ENCODE data around the gene PPIP5K1.
"Not testable (repeated sequence)": the region's sequence is repeated elsewhere in the genome, so short reads cannot be mapped to it uniquely, and the experiment has no call there.

The PPIP5K1 gene

GRCh38 chr15:43589778-43590466, at the start of gene PPIP5K1:
TSS of gene PPIP5K1 (minus strand) at chr15:43590208. CDS start at chr15:43584504, 5,704 bp downstream.
- DNase-seq (ENCODE audit: low read depth in 2 of 2, low spot score in 1 of 2): not testable (repeated sequence)

- DNase-seq (ENCODE audit: low read depth in 2 of 2, low spot score in 1 of 2): not testable (repeated sequence)
Measured at GRCh38 chr15:43638464-43639204, 48.6 kb upstream of the PPIP5K1 start.

- DNase-seq (ENCODE audit: low read depth in 2 of 2, low spot score in 1 of 2): not testable (repeated sequence)
Measured at GRCh38 chr15:43626937-43627336, 36.9 kb upstream of the PPIP5K1 start.

GRCh38 chr15:43625106-43625505, 35.1 kb upstream of the PPIP5K1 start:
- no peak for DNase-seq (ENCODE audit: low read depth in 2 of 2, low spot score in 1 of 2)

GRCh38 chr15:43622068-43622799, 32.2 kb upstream of the PPIP5K1 start:
- DNase-seq (ENCODE audit: low read depth in 2 of 2, low spot score in 1 of 2): not testable (repeated sequence)

- not testable (repeated sequence) for DNase-seq (ENCODE audit: low read depth in 2 of 2, low spot score in 1 of 2)
Measured at GRCh38 chr15:43618700-43619099, 28.7 kb upstream of the PPIP5K1 start, which contains the start of gene STRC. TSS of gene STRC (minus strand) at chr15:43618800. CDS start at chr15:43618722, 78 bp downstream.

GRCh38 chr15:43617750-43618149, 27.7 kb upstream of the PPIP5K1 start:
- DNase-seq (ENCODE audit: low read depth in 2 of 2, low spot score in 1 of 2): not testable (repeated sequence)

GRCh38 chr15:43602233-43602632, 12.2 kb upstream of the PPIP5K1 start:
- DNase-seq (ENCODE audit: low read depth in 2 of 2, low spot score in 1 of 2): not testable (repeated sequence)

GRCh38 chr15:43600200-43600599, 10.2 kb upstream of the PPIP5K1 start:
- not testable (repeated sequence) for DNase-seq (ENCODE audit: low read depth in 2 of 2, low spot score in 1 of 2)

GRCh38 chr15:43599131-43599530, 9.1 kb upstream of the PPIP5K1 start:
- not testable (repeated sequence) for DNase-seq (ENCODE audit: low read depth in 2 of 2, low spot score in 1 of 2)

GRCh38 chr15:43593328-43594190, 3.6 kb upstream of the PPIP5K1 start, which contains the start of gene CKMT1B:
TSS of gene CKMT1B (plus strand) at chr15:43594027. CDS start at chr15:43594219, 192 bp downstream.
- DNase-seq (ENCODE audit: low read depth in 2 of 2, low spot score in 1 of 2): not testable (repeated sequence)

- DNase-seq (ENCODE audit: low read depth in 2 of 2, low spot score in 1 of 2): not testable (repeated sequence)
Measured at GRCh38 chr15:43592841-43593240, 2.8 kb upstream of the PPIP5K1 start.

GRCh38 chr15:43574607-43575006, 15.4 kb downstream of the PPIP5K1 start:
- DNase-seq (ENCODE audit: low read depth in 2 of 2, low spot score in 1 of 2): not testable (repeated sequence)

GRCh38 chr15:43566615-43567014, 23.4 kb downstream of the PPIP5K1 start:
- DNase-seq (ENCODE audit: low read depth in 2 of 2, low spot score in 1 of 2): not testable (repeated sequence)

GRCh38 chr15:43563793-43564192, 26.2 kb downstream of the PPIP5K1 start:
- DNase-seq (ENCODE audit: low read depth in 2 of 2, low spot score in 1 of 2): not testable (repeated sequence)

GRCh38 chr15:43562753-43563152, 27.3 kb downstream of the PPIP5K1 start:
- not testable (repeated sequence) for DNase-seq (ENCODE audit: low read depth in 2 of 2, low spot score in 1 of 2)

- no peak for DNase-seq (ENCODE audit: low read depth in 2 of 2, low spot score in 1 of 2)
Measured at GRCh38 chr15:43552986-43553385, 37.0 kb downstream of the PPIP5K1 start.

GRCh38 chr15:43552256-43552655, 37.8 kb downstream of the PPIP5K1 start:
- DNase-seq (ENCODE audit: low read depth in 2 of 2, low spot score in 1 of 2): no peak

GRCh38 chr15:43550527-43551363, 39.3 kb downstream of the PPIP5K1 start:
- no peak for DNase-seq (ENCODE audit: low read depth in 2 of 2, low spot score in 1 of 2)

All from stimulated activated CD8-positive, alpha-beta memory T cell treated with anti-CD3 and anti-CD28 coated beads, Interleukin-4, amount 100 ng/mL, for 1 hour (primary cell).